ENCODE data around the gene TAS1R3. TPM values are rescaled to one million over a fixed set of nuclear protein-coding genes. Genes with fewer than 3 reads are reported as not detected.
A peak's percentile ranks its signal among the peaks of the same experiment; 100 is the strongest.

TAS1R3 gene
- total and polyA plus RNA-seq, 7 experiments from 2014 or later, result 0.32 to 2.6 (median 1.5) TPM; not detected in 1

DNA sequence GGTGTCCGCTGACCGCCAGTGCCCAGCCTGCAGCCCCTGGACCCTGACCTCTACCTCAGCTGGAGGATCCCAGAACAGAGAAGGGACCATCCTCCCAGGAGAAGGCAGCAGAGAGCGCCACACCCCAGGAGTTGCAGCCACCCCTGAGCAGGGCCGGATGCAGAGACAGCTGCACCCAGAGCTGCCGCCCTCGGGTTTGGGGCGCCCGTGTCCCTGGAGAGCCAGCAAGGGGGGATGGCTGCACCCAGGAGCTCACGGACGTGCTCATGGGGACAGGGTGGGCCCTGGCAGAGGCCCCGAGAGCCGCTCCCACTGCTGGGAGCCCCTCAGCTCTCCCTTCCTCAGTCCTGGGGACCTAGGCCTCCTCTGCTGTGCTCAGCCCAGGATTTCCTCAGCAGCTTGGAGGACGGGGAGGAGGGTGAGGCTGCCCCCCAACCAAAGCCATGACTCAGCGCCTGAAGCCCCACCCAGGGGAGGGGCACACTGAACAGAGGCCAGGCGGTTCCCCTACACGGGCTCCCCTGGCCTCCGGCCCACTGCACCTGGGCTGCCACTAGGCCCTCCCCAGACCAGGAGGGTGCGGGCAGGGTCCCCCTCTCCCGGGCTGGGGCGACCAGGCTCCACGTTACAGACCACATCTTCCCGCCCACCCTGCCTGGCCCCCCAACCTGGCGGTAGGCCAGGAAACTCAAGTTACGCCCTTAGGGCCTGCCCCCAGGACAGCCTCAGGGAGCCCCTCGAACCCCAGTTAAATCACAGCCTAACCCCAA lies 25.6 kb upstream of the TAS1R3 start:
- H3K36me3 Mint-ChIP-seq, result peaks cover 0 to 4% (median 0%) of the 10 kb centered on the region in 5 donors
- DNase-seq (peak; percentile 41 to 63 (median 60)), ATAC-seq (peak; percentile 26)
- intact Hi-C loops (cut with micrococcal nuclease), result loop anchor here (1.0 to 10.0 kb wide), 5 partner anchors 53 to 293 kb away; partner anchors contain the start of genes ISG15 (in 2 of the 2) and ATAD3A (in 1 of the 2)
- ChIA-PET POLR2A (interaction anchor here (0.6 to 1.3 kb wide), 7 partner anchors 15 to 203 kb away, joined by 3 to 6 read pairs (median 3); partner anchors contain the start of gene AURKAIP1), CTCF (interaction anchor here (0.5 to 1.0 kb wide), 7 partner anchors 15 to 203 kb away, joined by 3 to 4 read pairs (median 3); no protein-coding TSS in a partner anchor)
- H3K36me3 ChIP-seq (ENCODE audit: control insufficient read depth in 2 of 3, insufficient read depth in 3 of 3, low read length in 3 of 3), result peaks cover 0 to 5% (median 0%) of the 10 kb centered on the region in 3 experiments
- peak overlapping the region; percentile 82 to 94 (median 88) for H3K4me3 Mint-ChIP-seq
- no peaks in the 10 kb centered on the region for H3K27me3 Mint-ChIP-seq
- H3K27ac ChIP-seq (ENCODE audit: low read depth, low read length), result peak overlapping the region; percentile 57
- peaks cover 0 to 2% (median 0%) of the 10 kb centered on the region in 11 donors for H3K9me3 Mint-ChIP-seq
- peaks cover 31 to 34% of the 10 kb centered on the region in 2 donors for H3K4me1 ChIP-seq (ENCODE audit: control insufficient read depth in 2 of 2, insufficient read depth in 2 of 2, low read length in 2 of 2)
- H3K4me3 ChIP-seq (ENCODE audit: low read length), result peak overlapping the region; percentile 53
- peaks cover 11 to 24% (median 17%) of the 10 kb centered on the region in 7 donors for H3K4me1 Mint-ChIP-seq
- H3K9me3 ChIP-seq (ENCODE audit: control insufficient read depth in 2 of 3, low read length in 3 of 3), result no peaks in the 10 kb centered on the region
- no peaks in the 10 kb centered on the region for H3K27me3 ChIP-seq (ENCODE audit: control insufficient read depth in 2 of 2, insufficient read depth in 2 of 2, low read length in 2 of 2)
- peak overlapping the region; percentile 37 to 88 (median 83) for H3K27ac Mint-ChIP-seq

DNA sequence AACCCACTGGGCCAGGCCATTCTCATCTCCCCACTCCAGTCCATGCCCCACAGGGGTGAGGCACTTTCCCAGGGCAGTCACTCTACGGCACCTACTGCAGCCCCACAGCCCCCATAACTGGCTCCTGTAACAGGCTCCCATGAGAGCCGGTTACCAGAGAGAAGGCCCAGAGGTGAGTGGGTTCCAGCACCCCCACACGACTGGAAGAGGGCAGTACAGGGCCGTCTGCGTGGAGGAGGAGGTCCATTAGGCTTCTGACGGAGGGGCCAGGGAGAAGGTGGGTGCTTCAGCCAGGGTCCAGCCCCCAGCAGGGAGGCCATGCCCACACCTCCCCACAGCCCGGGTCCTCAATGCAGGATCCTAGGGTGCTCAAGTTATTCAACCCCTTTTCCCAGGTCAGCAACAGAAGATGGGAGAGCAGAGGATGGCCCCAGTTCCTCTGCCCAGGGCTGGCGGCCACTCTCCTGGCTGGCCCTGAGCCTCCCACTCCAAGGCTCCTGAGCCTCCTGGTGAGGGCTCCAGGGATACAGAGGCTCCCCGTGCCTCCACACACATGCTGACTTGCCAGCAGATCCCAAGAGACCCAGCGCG lies 24.9 kb upstream of the TAS1R3 start:
- Histone ChIP-seq H3K36me3 (ENCODE audit: control insufficient read depth in 2 of 3, insufficient read depth in 3 of 3, low read length in 3 of 3) (peaks cover 0 to 12% (median 0%) of the 10 kb centered on the region in 3 experiments), H3K27ac (ENCODE audit: low read depth, low read length) (peak overlapping the region; percentile 57), H3K9me3 (ENCODE audit: control insufficient read depth in 2 of 3, low read length in 3 of 3) (no peaks in the 10 kb centered on the region), H3K4me3 (ENCODE audit: low read length) (peak overlapping the region; percentile 30), H3K4me1 (ENCODE audit: control insufficient read depth in 2 of 2, insufficient read depth in 2 of 2, low read length in 2 of 2) (peaks cover 31 to 34% of the 10 kb centered on the region in 2 donors), H3K27me3 (ENCODE audit: control insufficient read depth in 2 of 2, insufficient read depth in 2 of 2, low read length in 2 of 2) (no peaks in the 10 kb centered on the region)
- Mint-ChIP-seq H3K4me3 (peak overlapping the region; percentile 82 to 94 (median 88)), H3K27me3 (no peaks in the 10 kb centered on the region), H3K4me1 (peaks cover 11 to 24% (median 17%) of the 10 kb centered on the region in 7 donors), H3K27ac (peak overlapping the region; percentile 37 to 92 (median 83)), H3K36me3 (peaks cover 0 to 6% (median 0%) of the 10 kb centered on the region in 5 donors), H3K9me3 (peaks cover 0 to 2% (median 0%) of the 10 kb centered on the region in 11 donors)
- ChIA-PET CTCF (no interaction called here), POLR2A (interaction anchor here (1.3 to 1.5 kb wide), 3 partner anchors 48 to 93 kb away, joined by 3 to 5 read pairs (median 4); partner anchors contain the start of gene CCNL2)
- DNase-seq (no peak), ATAC-seq (no peak)
- intact Hi-C loops (cut with micrococcal nuclease), result loop anchor here (5.0 to 10.0 kb wide), 4 partner anchors 54 to 294 kb away; partner anchors contain the start of genes ISG15 (in 2 of the 2) and ATAD3A (in 1 of the 2)

DNA sequence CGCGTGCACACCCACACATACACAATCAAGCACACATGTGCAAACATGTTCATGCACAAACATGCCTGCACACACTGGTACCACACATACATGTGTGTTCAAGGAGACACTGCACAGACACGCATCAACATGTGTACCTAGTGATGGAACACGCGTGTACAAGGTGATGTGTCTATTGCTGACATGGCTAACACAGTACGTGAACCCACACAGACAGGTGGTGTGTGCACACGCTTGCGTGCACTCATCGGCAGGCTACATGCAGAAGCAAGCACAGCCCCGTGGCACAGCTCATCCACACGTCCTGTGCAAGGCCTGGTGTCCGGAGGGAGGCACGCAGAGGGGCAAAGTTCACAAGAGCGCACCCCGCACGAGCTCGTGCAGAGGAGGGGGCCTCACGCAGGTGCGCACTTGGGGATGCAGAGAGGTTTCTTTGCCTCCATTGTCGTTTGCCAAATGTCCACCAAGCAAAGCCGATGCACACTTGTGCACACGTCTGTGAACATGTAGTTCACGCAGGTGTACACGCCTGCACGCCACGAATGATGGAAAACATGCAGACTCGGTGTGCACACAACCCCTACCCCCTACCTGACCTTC lies 24.3 kb upstream of the TAS1R3 start:
- intact Hi-C loops (cut with micrococcal nuclease), result loop anchor here (5.0 to 10.0 kb wide), 4 partner anchors 54 to 294 kb away; partner anchors contain the start of genes ISG15 (in 2 of the 2) and ATAD3A (in 1 of the 2)
- peaks cover 0 to 6% (median 0%) of the 10 kb centered on the region in 5 donors for H3K36me3 Mint-ChIP-seq
- peak overlapping the region; percentile 40 to 92 (median 83) for H3K27ac Mint-ChIP-seq
- Histone ChIP-seq H3K36me3 (ENCODE audit: control insufficient read depth in 2 of 3, insufficient read depth in 3 of 3, low read length in 3 of 3) (peaks cover 0 to 18% (median 0%) of the 10 kb centered on the region in 3 experiments), H3K4me1 (ENCODE audit: control insufficient read depth in 2 of 2, insufficient read depth in 2 of 2, low read length in 2 of 2) (peaks cover 31 to 34% of the 10 kb centered on the region in 2 donors), H3K4me3 (ENCODE audit: low read length) (peak overlapping the region; percentile 30), H3K9me3 (ENCODE audit: control insufficient read depth in 2 of 3, low read length in 3 of 3) (no peaks in the 10 kb centered on the region), H3K27me3 (ENCODE audit: control insufficient read depth in 2 of 2, insufficient read depth in 2 of 2, low read length in 2 of 2) (no peaks in the 10 kb centered on the region), H3K27ac (ENCODE audit: low read depth, low read length) (peak overlapping the region; percentile 78)
- ChIA-PET CTCF (no interaction called here), POLR2A (interaction anchor here (0.7 to 1.5 kb wide), 3 partner anchors 19 to 149 kb away, joined by 3 to 4 read pairs (median 3); partner anchors contain the start of gene CCNL2)
- ATAC-seq, result no peak
- H3K4me1 Mint-ChIP-seq, result peaks cover 11 to 24% (median 17%) of the 10 kb centered on the region in 7 donors
- peak overlapping the region; percentile 82 to 94 (median 88) for H3K4me3 Mint-ChIP-seq
- no peaks in the 10 kb centered on the region for H3K27me3 Mint-ChIP-seq
- no peak for DNase-seq
- peaks cover 0 to 2% (median 0%) of the 10 kb centered on the region in 11 donors for H3K9me3 Mint-ChIP-seq

DNA sequence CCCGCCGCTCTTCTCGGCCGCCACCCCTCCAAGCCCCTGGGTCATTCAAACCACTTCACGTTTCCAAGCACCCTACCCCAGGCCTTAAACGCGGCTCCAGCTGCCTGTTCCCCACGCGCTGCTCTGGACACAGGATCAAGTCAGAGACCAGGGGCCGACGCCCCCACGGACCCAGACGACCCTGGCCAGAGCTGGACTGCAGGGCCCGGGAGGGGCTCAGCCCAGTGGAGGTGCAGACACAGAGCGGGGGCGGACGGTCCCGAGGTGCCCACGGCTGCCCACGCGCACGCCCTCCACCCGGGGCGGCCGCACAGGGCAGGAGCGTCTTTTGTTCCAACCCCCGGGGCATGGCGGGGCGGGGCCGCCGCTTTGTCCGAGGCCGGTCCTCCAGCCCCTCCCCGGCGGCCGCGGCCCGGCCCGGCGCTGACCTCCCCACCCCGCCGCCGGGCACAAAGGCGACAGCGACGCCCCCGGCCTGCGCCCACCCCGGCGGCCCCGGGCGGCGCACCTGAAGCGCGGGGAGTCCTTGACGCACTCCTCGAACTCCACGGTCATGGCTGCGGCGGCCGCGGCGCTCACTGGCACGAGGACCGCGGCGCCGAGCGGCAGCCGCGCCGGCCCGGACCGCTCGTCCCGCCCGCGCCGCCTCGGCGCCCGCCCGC lies 23.7 kb upstream of the TAS1R3 start:
- no peak for ATAC-seq
- H3K9me3 Mint-ChIP-seq, result peaks cover 0 to 2% (median 0%) of the 10 kb centered on the region in 11 donors
- H3K9me3 ChIP-seq (ENCODE audit: control insufficient read depth in 2 of 3, low read length in 3 of 3), result no peaks in the 10 kb centered on the region
- DNase-seq, result peak in 2 of 9 donors; percentile 18 to 54
- peaks cover 11 to 24% (median 17%) of the 10 kb centered on the region in 7 donors for H3K4me1 Mint-ChIP-seq
- intact Hi-C loops (cut with micrococcal nuclease), result loop anchor here (5.0 to 10.0 kb wide), 4 partner anchors 55 to 295 kb away; partner anchors contain the start of genes ISG15 (in 2 of the 2) and ATAD3A (in 1 of the 2)
- peak overlapping the region; percentile 82 to 94 (median 88) for H3K4me3 Mint-ChIP-seq
- H3K27ac ChIP-seq (ENCODE audit: low read depth, low read length), result peak overlapping the region; percentile 78
- POLR2A ChIA-PET, result interaction anchor here (0.7 to 1.5 kb wide), 3 partner anchors 18 to 149 kb away, joined by 3 to 4 read pairs (median 3); partner anchors contain the start of gene CCNL2
- no peaks in the 10 kb centered on the region for H3K27me3 Mint-ChIP-seq
- H3K27me3 ChIP-seq (ENCODE audit: control insufficient read depth in 2 of 2, insufficient read depth in 2 of 2, low read length in 2 of 2), result no peaks in the 10 kb centered on the region
- H3K4me3 ChIP-seq (ENCODE audit: low read length), result peak overlapping the region; percentile 30
- H3K27ac Mint-ChIP-seq, result peak overlapping the region; percentile 40 to 92 (median 83)
- H3K36me3 Mint-ChIP-seq, result peaks cover 0 to 6% (median 0%) of the 10 kb centered on the region in 5 donors
- CTCF ChIA-PET, result no interaction called here
- peaks cover 31 to 34% of the 10 kb centered on the region in 2 donors for H3K4me1 ChIP-seq (ENCODE audit: control insufficient read depth in 2 of 2, insufficient read depth in 2 of 2, low read length in 2 of 2)
- H3K36me3 ChIP-seq (ENCODE audit: control insufficient read depth in 2 of 3, insufficient read depth in 3 of 3, low read length in 3 of 3), result peaks cover 0 to 22% (median 0%) of the 10 kb centered on the region in 3 experiments

DNA sequence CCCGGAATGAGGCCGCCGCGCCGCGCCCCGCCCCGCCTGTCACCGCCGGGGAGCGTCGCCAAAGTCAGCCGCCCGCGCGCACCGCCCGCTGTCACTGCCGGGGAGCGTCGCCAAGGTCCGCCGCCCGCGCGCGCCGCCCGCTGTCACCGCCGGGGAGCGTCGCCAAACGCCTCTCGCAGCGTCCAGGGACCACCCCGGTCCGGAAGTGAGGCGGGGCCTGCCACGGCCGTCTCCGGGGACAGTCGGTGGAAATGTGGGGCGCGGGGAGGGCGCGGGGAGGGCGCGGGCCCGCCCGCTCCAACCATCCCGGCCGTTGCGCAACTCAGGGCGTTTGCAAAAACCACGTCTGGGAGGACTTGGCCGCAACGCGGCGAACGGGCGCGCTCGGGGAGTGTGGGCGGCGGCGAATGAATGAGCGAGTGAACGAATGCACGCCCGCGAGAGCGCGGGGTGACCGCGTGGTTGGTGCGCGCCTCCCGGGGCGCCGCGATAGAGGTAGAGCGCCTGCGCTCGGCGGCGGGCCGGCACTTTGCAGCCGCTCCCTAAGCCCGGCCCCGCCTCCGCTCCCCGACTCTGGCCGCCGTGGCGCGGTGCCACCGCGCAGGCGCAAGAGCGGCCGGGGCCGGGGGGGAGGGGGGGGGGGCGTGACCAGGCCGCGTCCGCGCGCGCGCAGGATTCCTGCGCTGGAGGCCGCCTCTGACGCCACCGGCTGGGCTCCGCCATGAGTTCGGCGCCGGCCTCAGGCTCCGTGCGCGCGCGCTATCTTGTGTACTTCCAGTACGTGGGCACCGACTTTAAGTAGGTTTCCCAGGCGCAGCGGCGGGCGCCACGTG lies 22.9 kb upstream of the TAS1R3 start, which contains the start of the genes ACAP3 and PUSL1:
Gene ACAP3 (minus strand): TSS at position 8 of the 833 bp plus-strand sequence. CDS start 115 bp downstream, outside the sequence.
Gene PUSL1 (plus strand): TSS at position 675 of the 833 bp plus-strand sequence. CDS start 47 bp downstream, at position 722.
- Histone ChIP-seq H3K27ac (ENCODE audit: low read depth, low read length) (peak within 1 kb of the TSS; percentile 90), H3K27me3 (ENCODE audit: control insufficient read depth in 2 of 2, insufficient read depth in 2 of 2, low read length in 2 of 2) (no peaks in the 10 kb centered on the region), H3K4me3 (ENCODE audit: low read length) (peak within 1 kb of the TSS; percentile 83), H3K4me1 (ENCODE audit: control insufficient read depth in 2 of 2, insufficient read depth in 2 of 2, low read length in 2 of 2) (peaks cover 31 to 34% of the 10 kb centered on the region in 2 donors), H3K36me3 (ENCODE audit: control insufficient read depth in 2 of 3, insufficient read depth in 3 of 3, low read length in 3 of 3) (peaks cover 0 to 29% (median 0%) of the 10 kb centered on the region in 3 experiments), H3K9me3 (ENCODE audit: control insufficient read depth in 2 of 3, low read length in 3 of 3) (no peaks in the 10 kb centered on the region)
- ChIA-PET CTCF (no interaction called here), POLR2A (interaction anchor here (0.7 to 1.5 kb wide), 3 partner anchors 17 to 150 kb away, joined by 3 to 4 read pairs (median 3); partner anchors contain the start of gene CCNL2)
- peaks cover 11 to 24% (median 17%) of the 10 kb centered on the region in 7 donors for H3K4me1 Mint-ChIP-seq
- peaks cover 0 to 6% (median 0%) of the 10 kb centered on the region in 5 donors for H3K36me3 Mint-ChIP-seq
- ATAC-seq, result peak; percentile 87
- DNase-seq, result peak; percentile 88 to 94 (median 91)
- intact Hi-C loops (cut with micrococcal nuclease), result loop anchor here (1.0 to 10.0 kb wide), 15 partner anchors 16 to 601 kb away; partner anchors contain the start of genes AURKAIP1 (in 2 of the 2), B3GALT6 (in 2 of the 2), C1orf159 (in 2 of the 2) and CPTP (in 2 of the 2)
- H3K9me3 Mint-ChIP-seq, result peaks cover 0 to 2% (median 0%) of the 10 kb centered on the region in 11 donors
- peak within 1 kb of the TSS; percentile 47 to 94 (median 89) for H3K27ac Mint-ChIP-seq
- H3K27me3 Mint-ChIP-seq, result no peaks in the 10 kb centered on the region
- H3K4me3 Mint-ChIP-seq, result peak within 1 kb of the TSS; percentile 82 to 94 (median 88)

Measured in naive thymus-derived CD4-positive, alpha-beta T cell (primary cell).